HG02763 (cell line): ENCODE measurements around the gene SLC52A3.
"Not testable (repeated sequence)": the region's sequence is repeated elsewhere in the genome, so short reads cannot be mapped to it uniquely, and the experiment has no call there.

Source experiments
- ATAC-seq: cut with Tn5 transposase; IDR thresholded peaks from one replicate; pipeline ENCODE4 v1.9.1; 2021; ENCODE audit warnings: mild to moderate bottlenecking, moderate library complexity; ENCODE audit not compliant: unreplicated experiment

Gene SLC52A3

DNA sequence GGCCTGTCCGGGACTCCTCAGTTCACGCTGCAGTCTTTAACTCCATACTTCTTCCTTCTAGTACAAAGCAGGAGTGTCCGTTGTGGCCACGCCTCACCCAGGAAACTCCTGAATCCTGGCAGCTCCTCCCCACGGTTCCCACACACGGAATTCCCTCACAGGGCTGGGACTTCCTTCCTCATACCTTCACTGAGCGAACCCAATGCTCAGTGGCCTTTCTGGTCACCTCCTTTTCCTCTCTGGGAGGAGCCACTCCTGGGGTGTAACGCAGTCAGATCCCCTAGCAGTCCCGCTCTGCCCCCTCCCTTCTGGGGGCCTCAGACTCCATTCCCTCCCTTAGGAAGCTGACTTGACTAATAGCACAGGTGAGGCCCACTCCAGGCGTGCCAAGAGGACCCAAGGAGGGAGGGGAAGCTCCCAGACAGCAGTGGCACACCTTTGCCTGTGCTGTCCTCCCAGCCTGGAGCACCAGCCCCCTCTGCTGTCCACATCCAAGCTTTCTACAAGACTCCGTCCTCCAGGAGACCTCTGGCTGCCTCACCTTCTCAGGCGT lies at the start of gene SLC52A3:
SLC52A3 (minus strand) TSS at position 75 of the 553 bp plus-strand sequence. CDS start 2,726 bp downstream, outside the sequence.
- ATAC-seq: no peak

DNA sequence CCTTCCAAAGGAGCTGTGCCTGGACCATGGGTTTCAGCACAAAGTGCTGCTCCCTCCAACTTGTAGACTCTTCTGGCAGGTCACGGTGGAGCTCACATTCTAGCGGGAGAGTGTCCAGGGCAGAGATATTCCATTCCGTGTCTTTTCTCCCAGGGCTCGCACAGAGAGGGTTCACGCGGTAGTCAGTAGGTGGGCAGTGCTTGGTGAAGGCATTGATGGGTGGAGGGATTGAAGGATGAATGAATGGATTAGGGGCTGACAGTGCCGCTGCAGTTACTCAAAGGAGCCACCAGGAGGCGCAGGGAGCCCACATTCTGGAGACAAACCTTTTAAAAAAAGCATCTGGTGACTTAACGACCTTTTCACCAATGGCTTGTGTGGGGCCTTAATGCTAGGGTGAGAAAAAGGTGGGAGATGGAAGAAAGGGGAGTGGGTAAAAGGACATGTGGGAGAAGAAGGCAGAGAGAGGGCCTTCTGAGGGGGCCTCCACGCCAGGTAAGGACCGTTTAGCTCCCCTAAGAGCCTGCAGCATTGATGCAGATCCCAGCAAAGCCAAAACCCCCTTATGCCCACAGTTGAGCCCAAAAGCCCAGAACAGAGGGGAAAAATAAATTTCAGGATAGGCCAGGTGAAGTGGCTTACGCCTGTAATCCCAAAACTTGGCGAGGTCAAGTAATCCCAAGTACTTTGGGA lies 47.8 kb upstream of the SLC52A3 start:
- ATAC-seq: no peak

DNA sequence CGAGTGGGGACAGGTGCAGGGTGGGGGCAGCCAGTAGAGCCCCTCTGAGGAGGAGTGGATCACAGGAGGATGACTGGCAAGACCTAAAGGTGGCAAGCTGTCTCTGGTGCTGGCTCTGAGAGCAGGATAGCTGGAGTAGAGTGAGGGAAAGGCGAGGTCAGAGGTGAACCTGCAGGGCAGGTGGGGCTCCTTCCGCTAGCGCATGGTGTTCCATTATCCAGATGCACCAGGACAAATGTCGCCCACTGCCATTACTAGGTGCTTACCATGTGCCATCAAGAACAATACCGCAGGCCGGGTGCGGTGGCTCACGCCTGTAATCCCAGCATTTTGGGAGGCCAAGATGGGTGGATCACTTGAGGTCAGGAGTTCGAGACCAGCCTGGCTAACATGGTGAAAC lies 46.9 kb upstream of the SLC52A3 start:
- ATAC-seq: no peak

DNA sequence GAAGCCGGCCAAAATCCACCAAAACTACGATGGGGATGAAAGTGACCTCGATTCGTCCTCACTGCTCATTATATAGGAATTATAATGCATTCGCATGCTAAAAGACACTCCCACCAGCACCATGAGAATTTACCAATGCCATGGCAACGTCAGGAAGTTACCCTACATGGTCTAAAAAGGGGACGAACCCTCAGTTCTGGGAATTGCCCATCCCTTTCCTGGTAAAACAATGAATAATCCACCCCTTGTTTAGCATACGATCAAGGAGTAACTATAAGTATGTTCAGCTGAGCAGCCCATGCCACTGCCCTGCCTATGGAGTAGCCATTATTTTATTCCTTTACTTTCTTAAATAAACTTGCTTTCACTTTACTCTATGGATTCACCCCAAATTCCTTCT lies 45.1 kb upstream of the SLC52A3 start:
- ATAC-seq: no peak

DNA sequence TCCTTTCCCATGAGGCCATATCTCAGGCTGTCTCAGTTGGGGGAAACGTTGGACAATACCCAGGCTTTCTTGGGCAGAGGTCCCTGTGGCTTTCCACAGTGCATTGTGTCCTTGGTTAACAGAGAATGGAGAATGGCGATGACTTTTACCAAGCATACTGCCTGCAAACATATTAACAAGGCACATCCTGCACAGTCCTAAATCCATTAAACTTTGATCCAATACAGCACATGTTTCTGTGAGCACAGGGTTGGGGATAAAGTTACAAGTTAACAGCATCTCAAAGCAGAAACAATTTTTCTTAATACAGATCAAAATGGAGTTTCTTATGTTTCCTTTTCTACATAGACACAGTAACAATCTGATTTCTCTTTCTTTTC lies 44.1 kb upstream of the SLC52A3 start:
- not testable (repeated sequence) for ATAC-seq

DNA sequence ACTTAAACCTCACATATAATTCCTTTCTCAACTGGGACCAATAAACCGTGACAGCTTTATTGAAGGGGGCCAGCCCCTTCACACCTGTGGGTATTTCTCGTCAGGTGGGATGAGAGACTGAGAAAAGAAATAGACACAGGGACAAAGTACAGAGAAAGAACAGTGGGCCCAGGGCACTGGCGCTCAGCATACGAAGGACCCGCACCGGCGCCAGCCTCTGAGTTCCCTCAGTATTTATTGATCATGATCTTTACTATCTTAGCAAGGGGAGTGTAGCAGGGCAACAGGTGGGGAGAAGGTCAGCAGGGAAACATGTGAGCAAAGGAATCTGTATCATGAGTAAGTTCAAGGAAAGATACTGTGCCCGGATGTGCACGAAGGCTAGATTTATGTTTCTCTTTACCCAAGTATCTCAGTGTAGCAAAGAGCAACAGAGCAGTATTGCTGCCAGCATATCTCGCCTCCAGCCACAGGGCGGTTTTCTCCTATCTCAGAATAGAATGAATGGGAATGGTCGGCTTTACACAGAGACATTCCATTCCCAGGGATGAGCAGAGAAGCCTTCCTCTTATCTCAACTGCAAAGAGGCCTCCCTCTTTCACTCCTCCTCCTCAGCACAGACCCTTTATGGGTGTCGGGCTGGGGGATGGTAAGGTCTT lies 43.6 kb upstream of the SLC52A3 start:
- not testable (repeated sequence) for ATAC-seq

DNA sequence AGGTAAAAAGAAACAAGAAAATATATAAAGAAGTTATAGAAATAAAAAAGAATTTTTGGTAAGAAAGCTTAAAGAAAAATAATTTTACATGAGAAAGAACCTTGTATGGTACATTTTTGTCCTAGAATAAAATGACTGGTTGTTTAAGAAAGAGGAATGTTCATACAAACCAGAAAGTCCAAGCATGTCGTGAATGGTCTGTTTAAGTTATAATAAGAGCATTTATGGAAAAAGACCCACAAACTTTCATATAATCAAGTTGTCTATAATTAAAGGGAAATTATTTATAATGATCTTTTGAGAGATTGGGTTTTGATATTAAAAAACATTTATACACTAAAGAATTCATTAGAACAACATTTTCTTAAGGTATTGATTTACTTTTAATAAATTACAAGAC lies 37.4 kb upstream of the SLC52A3 start:
- no peak for ATAC-seq

DNA sequence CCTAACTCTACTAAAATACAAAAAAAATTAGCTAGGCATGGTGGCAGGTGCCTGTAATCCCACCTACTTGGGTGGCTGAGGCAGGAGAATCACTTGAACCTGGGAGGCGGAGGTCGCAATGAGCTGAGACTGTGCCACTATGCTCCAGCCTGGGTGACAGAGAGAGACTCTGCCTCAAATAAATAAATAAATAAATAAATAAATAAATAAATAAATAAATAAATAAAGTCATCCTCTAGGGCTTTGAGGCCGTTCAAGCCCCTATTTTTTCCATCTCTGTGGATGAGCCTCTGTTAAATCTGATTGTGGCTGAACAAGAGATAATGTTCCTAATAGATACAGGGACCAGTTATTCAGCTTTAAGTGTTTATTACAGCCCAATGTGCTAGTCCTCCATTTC lies 33.4 kb upstream of the SLC52A3 start:
- no peak for ATAC-seq

DNA sequence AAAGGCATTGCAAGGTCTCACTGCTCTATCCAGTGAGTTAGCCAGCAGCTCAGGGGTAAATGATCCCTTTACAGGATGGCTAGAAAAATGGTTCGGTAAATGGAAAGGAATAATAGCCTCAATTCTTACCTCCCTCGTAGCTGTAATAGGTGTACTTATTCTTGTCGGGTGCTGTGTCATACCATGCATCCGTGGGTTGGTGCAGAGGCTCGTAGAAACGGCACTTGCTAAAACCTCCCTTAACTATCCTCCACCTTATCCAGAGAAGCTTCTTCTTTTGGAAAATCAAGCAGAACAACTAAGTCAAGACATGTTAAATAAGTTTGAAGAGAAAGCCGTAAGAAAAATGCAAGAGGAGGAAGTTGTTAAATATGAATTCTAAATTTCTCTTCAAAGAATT lies 31.7 kb upstream of the SLC52A3 start:
- ATAC-seq: not testable (repeated sequence)

DNA sequence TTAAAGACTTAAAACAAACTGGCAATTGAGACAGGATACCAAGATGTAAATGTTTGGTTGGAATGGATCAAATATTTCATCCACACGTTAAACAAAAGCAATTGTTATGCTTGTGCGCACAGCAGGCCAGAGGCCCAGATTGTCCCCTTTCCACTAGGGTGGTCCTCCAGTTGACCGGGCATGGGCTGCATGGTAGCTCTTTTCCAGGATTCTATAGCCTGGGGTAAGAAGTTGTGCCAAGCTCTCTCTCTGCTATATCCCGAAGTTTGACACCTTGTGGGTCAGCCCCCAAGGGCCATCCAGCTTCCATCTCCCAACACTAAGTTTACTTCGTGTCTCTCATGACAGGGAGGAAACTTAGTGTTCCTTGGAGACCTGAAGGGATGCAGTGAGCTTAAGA lies 30.4 kb upstream of the SLC52A3 start:
- not testable (repeated sequence) for ATAC-seq

DNA sequence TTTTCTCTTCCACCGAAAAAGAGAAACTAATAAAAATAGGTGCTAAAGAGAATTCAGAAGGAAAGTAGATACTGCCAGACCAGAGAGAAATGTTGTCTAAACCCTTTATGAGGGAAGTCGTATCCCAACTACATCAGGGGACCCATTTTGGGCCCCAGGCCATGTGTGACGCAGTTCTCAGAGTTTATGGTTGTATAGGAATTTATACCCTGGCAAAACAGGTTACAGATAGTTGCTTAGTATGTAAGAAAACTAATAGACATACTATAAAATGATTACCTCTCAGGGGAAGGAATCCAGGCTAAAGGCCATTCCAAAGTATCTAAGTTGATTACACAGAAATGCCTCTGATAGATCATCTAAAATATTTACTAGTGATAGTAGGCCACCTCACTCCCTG lies 28.6 kb upstream of the SLC52A3 start:
- ATAC-seq: no peak

DNA sequence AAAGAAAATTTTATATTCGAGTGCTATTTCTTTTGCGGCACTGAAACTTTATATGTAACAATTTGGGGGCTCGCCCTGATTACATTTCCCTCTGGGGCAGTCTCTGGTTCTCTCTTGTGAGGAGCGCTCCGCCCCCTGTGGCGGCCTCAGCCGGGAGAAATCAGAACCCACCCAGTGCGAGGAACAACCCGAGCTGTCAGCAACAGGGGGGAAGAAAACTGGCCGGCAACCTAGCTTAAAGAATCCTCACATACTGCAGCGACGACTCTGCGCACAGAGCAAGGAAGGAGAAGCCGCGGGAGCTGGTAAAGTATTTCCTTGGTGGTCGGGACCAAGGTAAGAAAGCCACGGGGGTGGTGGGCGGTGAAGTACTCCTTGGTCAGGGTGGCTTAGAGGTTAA lies 23.9 kb upstream of the SLC52A3 start:
- ATAC-seq: no peak

DNA sequence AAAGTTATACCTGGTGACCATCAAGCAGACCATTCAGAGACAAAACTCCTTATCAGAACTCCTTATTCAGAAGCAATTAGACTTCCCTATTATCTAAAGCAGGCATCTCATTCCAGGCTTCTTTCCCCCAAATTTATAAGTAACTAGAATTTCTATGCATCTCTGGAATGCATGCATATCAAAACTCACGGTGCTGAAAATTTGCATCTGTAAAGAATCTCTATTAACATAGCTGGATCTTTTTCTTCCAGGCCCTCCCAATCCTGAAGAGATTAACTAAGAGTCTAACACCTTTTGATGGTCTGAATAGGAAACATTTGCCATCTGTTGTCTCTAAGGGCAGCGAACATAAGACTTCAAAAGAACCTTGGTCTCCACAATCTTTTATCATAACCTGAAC lies 22.8 kb upstream of the SLC52A3 start:
- no peak for ATAC-seq

DNA sequence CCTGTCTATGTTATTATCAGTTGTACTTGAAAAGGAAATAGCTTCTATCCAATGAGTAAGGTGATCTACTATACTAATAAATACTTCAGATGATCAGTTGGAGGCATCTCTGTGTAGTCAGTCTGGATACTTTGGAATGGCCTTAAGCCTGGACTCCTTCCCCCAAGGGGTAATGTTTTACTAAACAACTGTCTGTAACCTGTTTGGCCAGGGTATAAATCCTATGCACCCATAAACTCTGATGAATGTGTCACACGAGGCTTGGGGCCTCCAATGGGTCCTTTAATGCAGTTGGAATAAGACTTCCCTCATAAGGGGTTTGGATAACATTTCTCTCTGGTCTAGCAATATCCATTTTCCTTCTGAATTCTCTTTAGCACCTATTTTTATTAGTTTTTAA lies 19.5 kb upstream of the SLC52A3 start:
- ATAC-seq: no peak

DNA sequence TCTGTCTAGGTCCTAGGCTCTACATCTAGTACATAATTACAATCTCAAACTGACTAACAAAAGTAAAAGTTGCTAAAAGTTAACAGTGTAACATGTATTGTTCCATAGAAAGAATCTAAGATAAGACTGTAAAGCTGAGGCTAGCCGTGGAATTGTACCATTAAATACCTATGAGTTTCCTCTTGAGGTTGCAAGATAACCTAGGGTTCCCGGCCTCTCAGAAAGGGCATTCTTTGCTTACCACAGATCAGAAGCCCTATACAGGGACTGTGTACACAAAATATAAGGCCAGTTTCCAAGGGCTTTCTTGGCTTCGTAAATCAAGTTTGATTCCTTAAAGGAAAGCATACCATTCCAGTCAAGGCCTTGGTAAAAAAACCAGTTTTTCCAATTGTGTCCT lies 11.5 kb upstream of the SLC52A3 start:
- ATAC-seq: no peak

DNA sequence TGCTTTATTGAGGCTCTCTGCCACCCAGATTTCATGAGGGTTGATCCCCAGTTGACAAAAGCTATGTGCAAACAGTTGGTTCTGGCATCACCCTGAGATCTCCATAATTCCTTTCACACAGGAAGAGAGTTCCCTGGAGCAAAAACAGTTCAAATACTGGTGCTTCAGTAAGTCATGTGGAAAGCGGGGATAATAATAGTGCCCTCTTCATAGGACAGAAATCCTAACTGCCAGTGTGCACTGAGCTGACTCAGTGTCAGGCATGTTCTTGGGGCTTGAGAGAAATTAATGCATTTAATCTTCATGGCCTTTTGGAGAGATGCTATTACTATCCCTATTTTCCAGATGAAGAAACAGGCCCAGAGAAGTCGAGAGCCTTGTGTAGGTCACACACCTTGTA lies 7.9 kb upstream of the SLC52A3 start:
- no peak for ATAC-seq

DNA sequence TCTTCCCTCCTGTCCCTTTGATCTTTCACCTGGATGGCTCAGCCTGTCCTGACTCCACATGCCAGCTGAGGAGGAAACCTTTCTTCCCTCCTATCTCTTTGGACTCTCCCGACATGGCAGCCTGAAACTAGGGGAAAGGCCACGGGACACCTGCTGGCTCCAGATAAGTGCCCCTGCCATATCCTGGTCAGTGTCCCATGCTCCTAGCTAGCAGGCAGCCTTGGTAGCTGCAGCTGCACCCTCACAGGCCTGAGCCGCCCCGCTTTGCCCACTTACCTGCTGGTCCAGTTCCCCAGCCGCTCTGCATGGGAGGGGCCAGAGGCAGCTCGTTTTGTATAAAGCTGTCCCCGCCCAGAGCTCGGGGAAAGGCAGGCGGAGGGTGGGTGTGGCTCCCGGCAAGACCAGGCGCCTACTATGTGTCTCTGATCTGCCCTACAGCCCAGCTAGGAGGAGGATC lies 7.4 kb upstream of the SLC52A3 start:
- no peak for ATAC-seq

DNA sequence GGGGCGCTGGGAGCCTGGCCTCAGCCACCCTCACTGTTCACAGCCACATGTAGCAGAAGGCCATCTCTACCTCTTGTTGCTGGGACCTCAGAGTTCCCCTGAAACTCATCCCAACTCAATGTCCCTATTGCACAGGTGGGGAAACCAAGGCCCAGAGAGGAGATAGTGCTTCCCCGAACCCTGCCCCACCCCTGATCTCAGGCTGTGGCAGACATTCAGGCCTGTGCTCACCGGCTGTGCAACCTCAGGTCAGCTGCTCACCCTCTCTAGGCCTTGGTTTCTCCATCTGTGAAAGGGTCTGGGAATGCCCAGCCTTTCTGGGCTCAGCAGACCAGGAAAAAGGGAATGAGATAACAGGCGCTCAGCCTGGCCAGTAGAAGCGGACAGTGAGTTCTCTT lies 6.4 kb upstream of the SLC52A3 start:
- no peak for ATAC-seq

DNA sequence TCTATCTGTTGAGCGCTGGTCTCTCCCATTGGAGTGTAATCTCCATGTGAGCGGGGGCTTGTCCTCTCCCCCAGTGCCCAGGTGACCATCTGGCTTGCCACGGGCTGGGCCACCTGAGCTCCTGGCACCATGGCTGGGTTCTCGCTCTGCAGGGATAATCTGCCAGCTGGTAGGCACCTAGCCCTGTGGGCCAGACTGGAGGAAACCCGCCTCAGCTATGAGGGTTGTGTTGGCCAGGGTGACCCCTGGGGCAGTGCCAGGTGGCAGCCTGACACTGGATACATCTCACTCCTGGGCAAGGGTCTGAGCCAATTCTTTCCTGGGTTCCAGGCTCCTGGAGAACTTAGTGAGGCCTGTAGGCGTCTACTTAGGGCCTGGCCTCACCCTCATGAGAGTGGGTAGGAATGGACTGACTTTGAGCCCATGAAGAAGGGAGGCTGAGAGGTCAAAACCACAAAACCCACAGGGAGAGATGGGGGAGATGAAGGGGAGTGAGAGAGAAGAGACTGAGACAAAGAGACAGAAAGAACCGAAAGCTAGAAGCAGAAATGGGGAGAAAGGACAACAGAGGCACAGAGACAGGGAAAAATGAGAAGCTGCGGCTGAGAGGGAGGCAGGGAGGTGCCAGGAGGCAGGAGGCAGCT lies 5.8 kb upstream of the SLC52A3 start:
- ATAC-seq: no peak

DNA sequence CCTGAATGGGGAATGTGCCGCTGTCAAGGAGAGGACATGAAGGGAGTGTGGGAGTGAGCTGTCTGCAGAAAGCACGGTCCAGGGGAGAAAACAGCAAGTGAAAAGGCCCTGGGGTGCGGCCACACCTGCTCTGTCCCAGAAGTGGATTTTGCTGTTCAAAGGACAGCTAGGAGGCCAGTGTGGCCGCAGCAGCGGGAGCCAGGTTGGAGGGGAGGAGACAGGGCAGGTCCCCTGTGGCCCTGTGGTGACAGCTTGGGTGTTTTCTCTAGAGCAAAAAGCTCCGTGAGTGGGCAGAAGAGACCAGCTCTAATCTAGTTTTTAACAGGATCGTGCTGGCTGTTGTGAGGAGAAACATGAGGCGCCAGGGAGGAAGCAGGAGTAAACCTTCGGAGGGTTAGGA lies 4.5 kb upstream of the SLC52A3 start:
- no peak for ATAC-seq

DNA sequence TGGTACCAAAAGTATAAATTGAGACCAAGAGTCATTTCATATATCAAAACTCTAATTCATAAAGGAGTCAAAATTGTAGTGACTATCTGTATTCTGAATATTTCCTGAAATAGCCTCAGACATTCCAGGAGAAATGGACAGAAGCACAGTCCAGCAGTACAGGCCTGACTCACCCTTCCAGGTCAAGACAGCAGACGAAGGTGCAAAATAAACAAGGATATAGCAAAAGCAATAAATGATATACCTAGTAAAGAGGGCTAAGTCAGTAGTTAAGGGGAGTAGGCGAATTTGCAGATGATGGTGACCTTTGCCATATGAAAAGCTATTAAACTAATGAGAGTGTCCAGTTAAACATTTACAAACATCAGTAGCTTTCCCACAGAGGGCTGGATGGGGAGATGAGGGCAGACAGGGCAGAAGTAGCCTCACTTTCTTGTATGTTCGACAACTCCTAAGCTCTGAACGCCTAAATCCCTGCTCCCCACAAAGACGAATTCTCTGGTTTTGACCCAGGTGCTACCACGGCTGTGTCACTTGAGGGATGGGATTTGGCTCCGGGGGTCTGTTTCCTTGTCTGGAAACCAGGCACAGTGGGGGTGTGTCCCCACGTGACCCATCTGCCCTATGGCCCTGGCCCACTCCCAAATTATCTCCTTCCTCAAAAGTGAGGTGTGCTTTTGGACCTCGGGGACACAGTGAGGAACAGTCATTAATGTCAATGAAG lies 3.6 kb upstream of the SLC52A3 start:
- ATAC-seq: no peak
